ENCODE measurements around the gene REG4. TPM values are rescaled to one million over a fixed set of nuclear protein-coding genes. Genes with fewer than 3 reads are reported as not detected.

Gene REG4
- total RNA-seq (2022; extraction: Qiagen RNA extraction), result not detected in 5 replicates

GRCh38 chr1:119811387-119811786, at the start of gene REG4:
TSS of gene REG4 (minus strand) at chr1:119811460. CDS start at chr1:119808769, 2,691 bp downstream.

GRCh38 chr1:119768778-119769177, 42.5 kb downstream of the REG4 start, which contains the start of gene HMGCS2:
TSS of gene HMGCS2 (minus strand) at chr1:119768905. CDS start at chr1:119768844, 61 bp downstream.

Other genes starting within 250 kb of the REG4 start
- 1.4 to 1.7 TPM (median 1.4 TPM) in 5 replicates for gene ZNF697, start 163.2 kb downstream of the REG4 start, total RNA-seq (2022; extraction: Qiagen RNA extraction)
- gene PHGDH, start 99.5 kb downstream of the REG4 start, total RNA-seq (2022; extraction: Qiagen RNA extraction), result 70.2 to 89.3 TPM (median 81.4 TPM) in 5 replicates
- not detected in 5 replicates for gene HMGCS2, start 42.6 kb downstream of the REG4 start, total RNA-seq (2022; extraction: Qiagen RNA extraction)
- not detected in 5 replicates for gene ADAM30, start 85.1 kb upstream of the REG4 start, total RNA-seq (2022; extraction: Qiagen RNA extraction)

Measured in A549 treated with AZD2906 at 1 μM for 4 hours (cell line).